Stimulated activated CD8-positive, alpha-beta memory T cell treated with anti-CD3 and anti-CD28 coated beads, Interleukin-15, amount 100 ng/mL, for 48 hours (primary cell): ENCODE measurements around the gene DCAF10.
"Not testable (repeated sequence)": the region's sequence is repeated elsewhere in the genome, so short reads cannot be mapped to it uniquely, and the experiment has no call there.

ENCODE experiments used
- DNase-seq, 2 donors: peaks; one replicate each; pipeline ENCODE4 v3.0.0-alpha.2; 2020; ENCODE audit warnings: low read depth in 2 of 2

Gene DCAF10

DNA sequence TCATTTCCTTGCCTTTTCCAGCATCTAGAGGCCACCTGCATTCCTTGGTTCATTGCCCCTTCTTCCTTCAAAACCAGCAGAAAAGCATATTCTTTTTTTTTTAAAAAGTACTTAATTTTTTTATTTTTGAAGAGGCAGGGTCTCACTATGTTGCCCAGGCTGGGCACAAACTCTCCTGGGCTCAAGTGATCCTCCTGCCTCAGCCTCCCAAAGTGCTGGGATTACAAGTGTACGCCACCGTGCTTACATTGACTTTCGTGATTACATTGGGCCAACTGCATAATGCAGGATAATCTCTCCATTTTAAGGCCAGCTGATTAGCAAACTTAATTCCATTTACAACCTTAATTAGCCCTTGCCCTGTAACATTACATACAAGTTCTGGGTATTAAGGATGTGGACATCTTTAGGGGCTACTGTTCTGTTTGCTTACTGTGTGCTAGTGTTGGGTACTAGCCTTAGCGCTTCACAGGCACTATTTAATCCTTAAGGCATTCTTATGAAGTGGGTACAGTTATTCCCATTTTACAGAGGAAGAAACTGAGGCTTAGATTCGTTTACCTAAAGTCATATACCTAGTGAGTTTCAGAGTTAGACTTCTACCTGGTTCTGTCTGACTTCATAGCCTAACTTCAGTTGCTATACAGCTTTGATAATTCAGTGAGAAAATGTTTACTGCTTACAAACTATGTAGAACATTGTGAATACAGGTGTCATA lies 69.6 kb downstream of the DCAF10 start:
- no peak for DNase-seq

- DNase-seq = no peak
These were observed 70.2 kb downstream of the DCAF10 start for GRCh38 chr9:37870799-37871176.

GRCh38 chr9:37873955-37874354 lies 73.4 kb downstream of the DCAF10 start:
- DNase-seq = no peak

DNA sequence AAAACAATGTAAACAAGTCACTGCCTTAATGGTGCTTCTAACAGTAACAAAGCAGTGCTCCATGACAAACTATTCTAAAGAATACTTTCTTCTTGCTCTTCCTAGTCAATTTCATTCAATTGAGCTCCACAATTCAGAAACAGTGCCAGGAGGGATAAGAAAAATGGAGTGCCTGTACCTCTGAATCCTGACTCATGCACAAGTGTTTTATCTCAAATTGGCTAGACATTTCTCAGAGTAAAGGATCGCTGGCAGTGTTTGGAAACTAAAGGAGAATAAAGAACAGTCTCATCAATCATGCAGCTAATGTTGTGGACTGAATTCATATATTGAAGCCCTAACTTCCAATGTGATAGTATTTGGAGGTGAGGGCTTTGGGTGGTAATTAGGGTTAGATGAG lies 75.8 kb downstream of the DCAF10 start:
- no peak for DNase-seq

- no peak for DNase-seq
These were observed 80.4 kb downstream of the DCAF10 start for GRCh38 chr9:37880916-37881479.

DNA sequence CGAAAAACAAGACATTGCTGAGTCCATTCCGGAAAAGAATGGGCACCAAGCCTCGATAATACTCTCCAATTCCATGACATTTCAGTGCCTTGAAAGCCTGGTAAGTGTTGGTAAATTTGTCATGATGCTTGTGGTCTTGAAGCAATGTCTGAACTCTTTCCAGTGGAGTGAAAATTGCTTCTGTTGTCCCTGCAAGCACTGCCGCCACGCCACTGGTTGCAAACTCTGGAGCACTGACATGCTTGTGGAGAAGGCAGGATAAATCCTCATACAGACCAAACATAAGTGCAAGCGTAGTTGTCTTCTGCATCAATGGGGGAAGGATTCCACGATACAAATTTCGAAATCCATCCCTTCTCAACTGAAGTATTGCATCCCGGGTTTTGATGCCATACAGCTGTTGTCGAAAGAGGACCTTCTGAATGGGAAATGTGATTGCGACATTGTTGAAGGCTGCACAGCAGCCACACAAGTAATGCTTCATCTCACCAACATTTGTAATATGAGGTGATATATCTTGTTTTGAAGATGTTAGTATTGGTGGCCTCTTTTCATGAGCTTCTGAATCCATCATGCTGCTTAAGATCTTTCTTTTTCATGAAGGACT lies 87.5 kb downstream of the DCAF10 start:
- not testable (repeated sequence) for DNase-seq

GRCh38 chr9:37889536-37889935 lies 88.9 kb downstream of the DCAF10 start:
- no peak for DNase-seq

DNA sequence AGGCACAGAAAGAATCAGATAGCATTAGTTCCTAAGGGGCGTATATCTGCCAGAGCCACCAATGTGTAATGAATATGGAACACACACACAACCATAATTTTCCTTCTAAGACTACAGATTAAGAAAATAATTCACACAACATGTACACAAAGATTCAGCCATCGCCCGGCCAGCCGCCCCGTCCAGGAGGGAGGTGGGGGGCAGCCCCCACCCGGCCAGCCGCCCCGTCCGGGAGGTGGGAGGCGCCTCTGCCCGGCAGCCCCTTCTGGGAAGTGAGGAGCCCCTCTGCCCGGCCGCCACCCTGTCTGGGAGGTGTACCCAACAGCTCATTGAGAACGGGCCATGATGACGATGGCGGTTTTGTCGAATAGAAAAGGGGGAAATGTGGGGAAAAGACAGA lies 90.4 kb downstream of the DCAF10 start:
- DNase-seq = not testable (repeated sequence)

DNA sequence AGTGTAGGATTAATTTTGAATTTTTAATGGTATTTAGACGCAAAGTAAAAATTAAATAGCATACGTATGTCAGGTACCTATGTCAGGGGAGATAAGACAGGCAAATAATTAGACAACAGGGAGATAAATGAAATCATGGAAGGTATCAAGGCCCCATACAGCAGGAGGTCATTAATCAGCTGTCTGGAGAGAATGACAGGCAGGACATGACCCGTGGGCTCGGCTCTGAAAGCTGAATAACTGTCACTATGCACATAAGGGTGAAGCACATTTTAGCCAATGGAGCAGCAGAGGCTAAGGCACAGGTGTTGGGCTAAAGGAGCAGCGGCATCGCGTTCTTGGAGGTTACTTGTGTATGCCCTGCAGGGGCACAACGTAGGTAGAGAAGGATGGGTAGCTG lies 91.5 kb downstream of the DCAF10 start:
- DNase-seq = no peak

- no peak for DNase-seq
These were observed 97.1 kb downstream of the DCAF10 start for GRCh38 chr9:37897665-37898064.

GRCh38 chr9:37899041-37899440 lies 98.4 kb downstream of the DCAF10 start:
- no peak for DNase-seq

- no peak for DNase-seq
These were observed 101.5 kb downstream of the DCAF10 start for GRCh38 chr9:37902131-37902530.

DNA sequence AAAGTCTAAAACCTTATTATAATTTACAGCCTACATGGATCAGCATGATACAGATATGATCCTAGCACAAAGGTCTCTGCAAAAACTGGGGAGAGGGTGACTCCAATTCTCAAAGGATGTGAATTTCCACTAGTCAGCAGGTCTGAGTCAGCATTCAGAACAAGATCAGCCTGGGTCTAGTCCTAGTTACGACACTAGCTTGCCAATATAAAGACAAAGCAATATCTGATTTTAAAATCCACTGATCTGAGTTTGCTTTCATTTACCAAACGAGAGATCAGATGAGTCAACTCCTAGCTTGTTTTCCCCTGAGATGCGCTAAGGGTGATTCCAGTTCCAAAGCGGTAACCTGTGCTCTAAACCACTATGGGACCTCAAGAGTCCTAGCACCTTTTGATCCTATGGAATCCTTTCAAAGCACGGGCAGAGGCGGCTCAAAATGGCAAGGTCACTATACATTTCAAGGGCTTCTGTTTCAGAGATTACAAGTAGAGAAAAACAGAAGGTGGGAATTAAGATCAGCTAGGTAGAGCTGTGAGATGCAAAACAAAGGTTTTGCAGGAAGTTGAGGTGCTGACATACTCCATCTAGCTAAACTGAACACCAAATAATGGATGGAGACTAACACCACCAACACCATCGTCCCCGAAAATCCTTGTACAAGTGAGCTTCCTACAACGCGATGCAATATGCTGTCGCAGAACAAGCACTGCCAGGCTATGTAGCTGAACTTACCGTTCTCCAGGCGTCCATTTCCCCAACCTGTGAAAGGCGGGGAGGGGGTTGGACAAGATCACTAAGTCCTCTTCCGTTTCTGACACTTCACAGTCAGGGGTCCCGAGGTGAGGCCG lies 102.4 kb downstream of the DCAF10 start:
- no peak for DNase-seq

DNA sequence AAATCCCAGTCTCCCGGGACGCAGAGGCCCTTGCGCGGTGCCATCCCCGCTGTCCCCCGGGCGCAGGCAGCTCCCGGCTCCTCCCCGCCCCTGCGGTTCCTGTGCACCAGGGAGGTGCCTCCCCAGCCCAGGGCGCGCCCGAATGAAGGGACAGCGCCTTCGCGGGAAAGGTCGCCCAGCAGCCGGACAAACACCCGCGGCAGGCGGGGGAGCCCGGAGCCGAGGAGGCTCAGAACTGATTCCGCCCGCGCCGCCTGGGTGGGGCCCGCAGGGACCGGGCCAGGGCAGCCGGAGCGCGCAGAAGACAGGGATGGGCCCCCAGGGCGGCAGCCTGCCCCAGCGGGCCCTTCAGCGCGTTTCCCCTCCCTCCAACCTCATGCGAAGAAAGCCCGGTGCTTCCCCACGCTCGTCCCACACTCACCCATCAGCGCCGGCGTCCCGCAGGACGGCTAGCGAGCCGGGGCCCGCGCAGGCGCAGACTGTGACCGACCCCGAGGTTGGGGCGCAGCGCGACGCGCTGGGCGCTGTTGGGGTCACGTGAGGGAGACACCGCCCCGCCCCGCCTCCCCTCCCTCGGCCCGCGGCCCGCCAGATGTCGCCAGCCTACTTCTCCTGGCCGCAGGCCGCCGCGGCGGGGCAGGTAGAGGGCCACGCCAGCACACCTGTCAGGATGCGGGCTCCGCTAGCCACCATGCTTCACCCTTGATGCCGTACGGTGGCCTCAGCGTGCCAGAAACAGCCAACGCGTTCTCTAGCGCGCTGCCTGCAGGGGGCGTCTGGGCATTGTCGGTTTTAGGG lies 103.2 kb downstream of the DCAF10 start, which contains the start of gene SLC25A51:
Gene SLC25A51 (minus strand): TSS at position 481 of the 798 bp plus-strand sequence. CDS start 15,577 bp downstream, outside the sequence.
- peak; percentile 86 for DNase-seq

- DNase-seq = no peak
These were observed 104.0 kb downstream of the DCAF10 start for GRCh38 chr9:37904445-37905130.

- no peak for DNase-seq
These were observed 104.5 kb downstream of the DCAF10 start for GRCh38 chr9:37905131-37905505.

- DNase-seq = no peak
These were observed 105.2 kb downstream of the DCAF10 start for GRCh38 chr9:37905776-37906175.

- DNase-seq = no peak
These were observed 106.0 kb downstream of the DCAF10 start for GRCh38 chr9:37906312-37907239.

GRCh38 chr9:37908283-37908682 lies 107.7 kb downstream of the DCAF10 start:
- DNase-seq = no peak

DNA sequence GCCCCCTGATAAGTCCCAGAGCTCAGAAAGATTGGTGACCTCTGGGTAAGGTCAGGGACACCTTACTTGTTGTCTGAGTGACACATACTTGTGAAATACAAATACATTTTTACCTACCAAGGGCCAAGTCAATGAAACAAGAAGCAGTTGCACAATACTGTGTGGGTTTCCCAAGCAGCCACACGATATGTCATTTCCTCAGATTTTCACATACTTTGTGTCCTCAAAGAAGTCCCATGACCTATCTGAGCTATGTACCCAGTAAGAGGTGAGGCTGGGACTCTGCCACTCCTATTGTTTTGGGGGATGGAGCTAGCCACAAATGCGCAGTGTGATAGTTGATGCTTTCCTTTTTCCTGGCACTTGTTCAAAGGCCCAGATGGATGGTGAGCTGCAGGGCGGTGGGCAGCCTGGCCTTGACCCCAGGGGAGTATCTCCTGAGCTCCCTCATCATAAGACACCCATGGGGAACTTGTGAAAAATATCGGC lies 108.1 kb downstream of the DCAF10 start:
- no peak for DNase-seq
